ENCODE measurements around the gene STAP2.
"Not testable (repeated sequence)": the region's sequence is repeated elsewhere in the genome, so short reads cannot be mapped to it uniquely, and the experiment has no call there.

STAP2 gene

GRCh38 chr19:4357095-4357797 lies 18.6 kb upstream of the STAP2 start:
- no peak for DNase-seq

DNA sequence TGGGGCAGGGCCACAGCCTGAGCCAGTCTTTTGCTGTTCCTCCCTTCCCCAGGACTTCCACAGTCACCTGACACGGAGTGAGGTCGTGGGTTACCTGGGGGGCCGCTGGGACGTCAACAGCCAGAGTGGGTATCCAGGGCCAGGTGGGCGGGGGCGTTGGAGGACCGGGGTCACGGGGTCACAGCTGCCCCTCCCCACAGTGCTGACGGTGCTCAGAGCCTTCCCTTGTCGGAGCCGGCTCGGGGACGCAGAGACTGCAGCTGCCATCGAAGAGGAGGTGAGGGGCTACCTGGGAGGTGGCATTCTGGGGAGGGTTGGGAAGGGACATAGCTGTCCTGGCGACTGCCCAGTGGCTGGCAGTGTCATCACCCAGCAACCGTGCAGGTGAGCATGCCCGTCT lies 16.3 kb upstream of the STAP2 start:
- DNase-seq, result no peak

DNA sequence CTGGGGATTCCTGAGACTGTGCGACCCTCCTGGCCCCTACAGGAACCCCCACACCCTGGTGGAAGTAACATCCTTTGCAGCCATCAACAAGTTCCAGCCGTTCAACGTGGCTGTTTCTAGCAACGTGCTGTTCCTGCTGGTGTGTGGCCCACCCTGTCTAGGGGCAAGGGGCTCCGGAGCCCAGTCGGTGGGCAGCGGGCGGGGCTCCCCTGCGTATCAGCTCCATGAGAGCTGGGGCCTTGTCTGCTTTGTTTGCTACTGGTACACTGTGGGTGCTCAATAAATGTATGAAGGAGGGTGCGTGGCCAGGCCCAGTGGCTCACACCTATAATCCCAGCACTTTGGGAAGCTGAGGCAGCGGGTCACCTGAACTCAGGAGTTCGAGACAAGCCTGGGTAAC lies 15.7 kb upstream of the STAP2 start:
- no peak for DNase-seq

- DNase-seq, result peak; percentile 38
These were observed 14.1 kb upstream of the STAP2 start for GRCh38 chr19:4352701-4353121.

DNA sequence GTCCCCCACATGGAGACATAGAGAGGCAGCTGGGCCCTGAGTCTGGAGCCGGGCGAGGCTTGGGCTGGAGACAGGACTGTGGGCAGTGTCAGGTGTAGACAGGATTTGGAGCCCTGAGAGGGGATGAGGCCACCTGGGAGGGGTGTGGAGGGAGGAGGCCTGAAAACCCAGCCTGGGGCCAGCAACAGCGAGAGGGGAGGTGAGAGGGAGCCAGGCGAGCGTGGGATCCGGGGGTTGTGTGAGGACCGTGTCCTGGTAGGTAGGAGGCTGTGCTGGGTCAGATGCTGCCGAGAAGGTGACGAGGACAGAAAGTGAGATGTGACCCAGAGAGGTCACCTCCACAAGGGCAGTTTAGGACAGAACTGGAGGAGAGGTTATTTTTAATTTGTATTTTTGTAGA lies 12.1 kb upstream of the STAP2 start:
- no peak for DNase-seq

GRCh38 chr19:4350111-4350510 lies 11.5 kb upstream of the STAP2 start:
- no peak for DNase-seq

- not testable (repeated sequence) for DNase-seq
These were observed 10.6 kb upstream of the STAP2 start for GRCh38 chr19:4349225-4349624.

GRCh38 chr19:4347521-4347920 lies 8.9 kb upstream of the STAP2 start:
- no peak for DNase-seq

- no peak for DNase-seq
These were observed 7.4 kb upstream of the STAP2 start for GRCh38 chr19:4346020-4346383.

GRCh38 chr19:4345342-4346019 lies 6.9 kb upstream of the STAP2 start:
- DNase-seq, result no peak

GRCh38 chr19:4343370-4344307 lies 5.0 kb upstream of the STAP2 start, which contains the start of gene MPND:
TSS of gene MPND (plus strand) at chr19:4343562. CDS start at chr19:4343594, 32 bp downstream.
- peak; percentile 73 for DNase-seq

GRCh38 chr19:4342615-4343369 lies 4.2 kb upstream of the STAP2 start:
- DNase-seq, result peak; percentile 100

- peak; percentile 21 for DNase-seq
These were observed 3.6 kb upstream of the STAP2 start for GRCh38 chr19:4342314-4342614.

DNA sequence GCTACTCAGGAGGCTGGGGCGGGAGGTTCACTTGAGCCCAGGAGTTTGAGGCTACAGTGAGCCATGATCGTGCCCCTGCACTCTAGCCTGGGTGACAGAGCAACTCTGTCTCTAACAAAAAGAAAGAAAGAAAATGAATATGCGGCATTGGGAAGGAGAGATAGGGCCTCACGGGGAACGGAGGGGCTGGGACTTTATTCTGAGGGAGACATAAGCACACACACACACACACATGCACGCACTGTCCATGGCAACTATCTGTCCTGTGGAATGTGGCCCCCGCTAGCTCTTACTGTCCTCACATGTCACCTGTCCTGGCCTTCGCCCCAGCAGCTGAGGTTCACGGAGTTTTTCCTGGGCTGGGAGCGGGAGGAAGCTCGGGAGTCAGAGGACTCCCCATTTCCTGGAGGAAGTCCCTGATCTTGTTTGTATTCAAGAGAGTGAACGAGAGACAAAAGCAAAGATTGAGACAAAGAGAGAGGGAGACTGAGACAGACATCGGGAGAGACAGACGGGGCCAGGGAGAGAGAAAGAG lies 654 bp downstream of the STAP2 start:
- no peak for DNase-seq

DNA sequence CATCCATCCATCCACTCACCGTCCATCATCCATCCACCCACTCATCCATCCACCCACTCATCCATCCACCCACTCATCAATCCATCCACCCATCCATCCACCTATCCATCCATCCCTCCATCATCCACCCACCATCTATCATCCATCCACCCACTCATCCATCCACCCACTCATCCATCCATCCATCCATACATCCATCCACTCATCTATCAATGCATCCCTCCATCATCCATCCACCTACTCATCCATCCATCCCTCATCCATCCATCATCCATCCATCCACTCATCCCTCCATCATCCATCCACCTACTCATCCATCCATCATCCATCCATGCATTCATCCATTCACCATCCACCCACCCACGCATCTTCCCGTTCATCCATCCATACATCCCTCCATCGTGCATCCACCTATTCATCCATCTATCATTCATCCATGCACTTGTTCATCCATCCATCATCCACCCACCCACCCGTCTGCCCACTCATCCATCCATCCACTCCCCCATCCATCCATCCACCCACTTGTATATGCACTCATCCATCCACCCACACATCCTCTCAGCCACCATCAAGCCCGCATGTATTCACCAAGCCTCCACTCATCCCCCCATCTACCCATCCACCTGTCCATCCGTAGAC lies 3.6 kb downstream of the STAP2 start:
- no peak for DNase-seq

DNA sequence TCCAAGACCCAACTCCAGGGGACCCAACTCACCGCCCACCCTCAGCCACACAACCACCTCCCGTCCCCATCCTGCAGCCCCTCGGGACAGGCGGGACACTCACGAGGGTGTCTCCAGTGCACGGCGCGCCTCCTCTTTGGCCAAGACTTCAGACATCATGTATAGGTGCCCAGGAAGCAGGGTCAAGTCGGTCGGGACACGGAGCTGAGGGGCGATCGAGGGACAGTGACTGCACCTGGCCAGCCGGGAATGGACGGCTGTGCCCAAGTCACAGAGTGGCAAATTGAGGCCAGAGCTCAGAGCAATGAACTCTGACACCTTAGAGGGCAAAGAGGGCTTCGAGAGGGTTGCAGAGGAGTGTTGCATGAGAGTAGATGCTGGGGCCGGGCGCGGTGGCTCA lies 8.8 kb downstream of the STAP2 start:
- DNase-seq, result no peak

DNA sequence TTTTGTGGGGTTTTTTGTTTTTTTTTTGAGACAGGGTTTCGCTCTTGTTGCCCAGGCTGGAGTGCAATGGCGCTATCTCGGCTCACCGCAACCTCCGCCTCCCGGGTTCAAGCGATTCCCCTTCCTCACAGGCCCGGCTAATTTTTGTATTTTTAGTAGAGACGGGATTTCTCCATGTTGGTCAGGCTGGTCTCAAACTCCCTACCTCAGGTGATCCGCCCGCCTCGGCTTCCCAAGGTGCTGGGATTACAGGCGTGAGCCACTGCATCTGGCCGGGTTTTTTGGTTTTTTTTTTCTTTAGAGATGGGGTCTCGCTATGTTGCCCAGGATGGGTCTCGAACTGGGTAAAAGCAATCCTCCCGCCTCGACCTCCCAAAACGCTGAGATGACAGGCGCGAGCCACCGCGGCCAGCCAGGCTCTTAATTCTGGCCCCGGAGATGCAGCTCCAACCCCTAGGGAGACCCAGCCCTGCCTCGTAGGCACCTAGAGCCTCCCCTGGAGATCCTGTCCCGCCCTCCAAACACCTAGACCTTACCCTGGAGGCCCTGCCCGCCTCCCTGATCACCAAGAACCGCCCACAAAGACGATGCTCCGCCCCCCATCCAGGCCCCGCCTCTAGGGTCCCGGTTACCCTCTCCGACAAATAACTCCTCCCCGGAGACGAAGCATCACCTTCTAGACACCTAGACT lies 9.5 kb downstream of the STAP2 start:
- not testable (repeated sequence) for DNase-seq

DNA sequence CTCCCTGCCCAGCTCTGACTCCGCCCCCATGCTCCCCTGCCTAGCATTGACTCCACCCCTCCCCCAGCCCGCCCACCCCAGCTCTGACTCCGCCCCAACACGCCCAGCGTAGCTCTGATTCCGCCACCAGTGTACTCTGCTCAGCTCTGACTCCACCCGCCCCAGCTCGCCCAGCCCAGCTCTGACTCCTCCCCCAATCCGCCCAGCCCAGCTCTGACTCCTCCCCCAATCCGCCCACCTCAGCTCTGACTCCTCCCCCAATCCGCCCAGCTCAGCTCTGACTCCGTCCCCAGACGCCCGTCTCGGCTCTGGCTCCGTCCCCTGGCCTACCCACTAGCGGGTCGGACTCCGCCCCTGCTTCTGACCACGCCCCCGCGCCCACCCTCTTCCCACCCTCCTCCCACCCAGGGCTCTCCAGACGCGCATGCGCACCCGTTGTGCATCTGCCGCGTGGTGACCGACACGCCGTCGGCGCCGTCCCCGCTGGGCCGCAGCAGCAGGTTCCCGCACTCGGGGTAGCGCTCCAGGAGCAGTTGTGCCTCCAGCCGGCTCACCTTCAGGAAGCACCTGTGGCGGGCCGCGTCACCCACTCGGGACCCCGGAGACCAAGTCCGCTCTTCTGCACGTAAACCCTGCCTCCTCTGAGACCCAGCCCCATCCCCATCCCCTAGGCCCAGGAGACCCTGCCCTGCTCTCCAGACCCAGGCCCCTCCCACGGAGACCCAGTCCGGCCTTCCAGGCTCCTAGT lies 10.2 kb downstream of the STAP2 start:
- peak; percentile 81 for DNase-seq

GRCh38 chr19:4327877-4328242 lies 10.8 kb downstream of the STAP2 start:
- no peak for DNase-seq

- DNase-seq, result peak; percentile 24
These were observed 11.3 kb downstream of the STAP2 start for GRCh38 chr19:4327252-4327876.

All from HCEC 1CT (cell line).